Activated T-helper 1 cell treated with anti-CD3 and anti-CD28 coated beads, Interleukin-2, amount 50 U/mL, for 16 hours (primary cell): Measurements from ENCODE around the gene NXN.
"Not testable (repeated sequence)": the region's sequence is repeated elsewhere in the genome, so short reads cannot be mapped to it uniquely, and the experiment has no call there.

Source experiments
- DNase-seq, 2 donors: peaks; one replicate each; pipeline ENCODE4 v3.0.0-alpha.2; 2020; ENCODE audit warnings: low read depth in 1 of 2, low spot score in 1 of 2

Gene NXN

DNA sequence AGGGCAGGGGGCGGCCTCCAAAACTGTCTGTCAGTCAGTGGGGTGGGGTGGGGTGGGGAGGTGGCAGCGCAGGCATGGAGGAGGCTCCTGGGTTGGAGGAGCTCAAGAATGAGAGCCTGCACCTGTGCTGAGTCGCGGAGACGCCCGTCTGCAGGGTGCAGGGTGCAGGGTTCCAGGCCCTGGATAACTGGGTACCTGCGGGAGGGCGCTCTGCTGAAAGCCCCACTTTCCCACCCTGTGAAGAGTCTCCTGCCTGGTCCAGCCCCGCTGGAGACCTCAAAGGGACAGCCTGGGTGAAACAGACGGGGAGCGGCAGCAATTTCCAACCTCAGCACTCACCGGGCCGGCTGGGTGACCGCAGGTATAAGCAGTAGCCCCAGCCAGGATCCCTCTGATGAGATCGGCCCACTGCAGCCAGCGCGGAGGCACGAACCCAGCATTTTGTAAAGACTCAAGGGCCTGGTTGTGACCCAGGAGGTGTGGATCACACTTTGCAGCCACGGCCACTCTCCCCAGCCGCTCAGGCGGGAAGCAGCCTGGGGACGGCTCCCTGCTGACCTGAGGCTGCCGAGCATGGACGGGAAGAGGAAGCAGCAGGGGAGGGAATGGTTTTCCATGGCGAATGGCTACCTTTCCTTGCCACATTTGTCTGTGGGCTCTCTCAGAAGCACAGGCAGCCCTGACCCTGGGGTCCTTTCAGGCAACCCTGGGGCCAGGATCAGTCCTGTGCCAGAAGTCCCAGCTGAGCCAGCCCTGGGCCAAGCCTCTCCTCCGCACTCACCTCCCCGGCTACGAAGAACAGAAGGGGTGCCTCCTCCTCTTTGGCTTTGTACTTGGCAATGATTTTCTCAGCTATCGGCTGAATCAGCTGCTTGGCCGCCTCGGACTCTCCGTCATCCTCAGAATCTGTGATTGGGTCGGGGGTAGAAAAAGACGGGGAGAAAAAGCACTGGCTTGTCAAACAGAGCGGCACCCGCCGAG, 176.4 kb downstream of the NXN start:
- no peak for DNase-seq

DNA sequence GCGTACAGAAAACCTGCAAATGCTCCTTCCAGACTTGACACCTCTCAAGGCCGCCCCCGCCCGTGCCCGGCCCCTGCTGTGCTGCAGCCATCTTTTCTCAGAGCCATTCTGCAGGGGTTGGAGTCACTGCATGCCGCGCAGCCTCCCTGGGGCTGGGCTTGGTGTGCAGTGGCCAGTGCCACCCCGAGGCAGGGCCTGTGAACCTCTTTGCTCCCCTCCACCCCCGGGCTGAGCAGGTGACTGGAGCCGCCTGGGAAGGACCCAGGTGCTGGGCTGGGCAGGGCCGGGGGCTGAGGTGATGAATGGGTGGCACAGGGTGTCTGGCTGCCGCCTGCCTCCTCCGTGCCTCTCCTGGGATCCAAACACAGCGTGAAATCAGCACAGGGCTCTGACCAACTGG, 177.1 kb downstream of the NXN start:
- DNase-seq, result no peak

- no peak for DNase-seq
These were observed 177.9 kb downstream of the NXN start for GRCh38 chr17:801660-802059.

GRCh38 chr17:800446-801242, 178.9 kb downstream of the NXN start:
- no peak for DNase-seq

- DNase-seq, result no peak
These were observed 180.3 kb downstream of the NXN start for GRCh38 chr17:799261-799660.

DNA sequence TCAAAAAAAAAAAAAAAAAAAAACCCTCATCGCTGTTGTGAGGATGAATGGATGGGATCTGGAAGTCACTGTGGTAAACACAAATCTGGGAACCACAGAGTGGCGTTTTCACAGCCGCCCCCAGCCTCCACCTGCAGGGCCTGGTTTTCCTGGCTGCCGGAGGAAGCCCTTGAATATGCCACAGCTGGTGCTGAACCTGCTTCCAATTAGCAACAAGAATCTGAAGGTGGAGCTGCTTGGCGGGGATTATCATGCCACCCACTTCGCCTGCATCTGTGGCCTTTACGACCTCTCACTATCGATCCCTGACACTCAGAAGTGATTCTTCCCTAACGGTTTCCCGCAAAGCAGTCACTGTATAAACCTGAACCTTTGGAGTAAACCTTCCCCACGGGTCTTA, 181.3 kb downstream of the NXN start:
- no peak for DNase-seq

DNA sequence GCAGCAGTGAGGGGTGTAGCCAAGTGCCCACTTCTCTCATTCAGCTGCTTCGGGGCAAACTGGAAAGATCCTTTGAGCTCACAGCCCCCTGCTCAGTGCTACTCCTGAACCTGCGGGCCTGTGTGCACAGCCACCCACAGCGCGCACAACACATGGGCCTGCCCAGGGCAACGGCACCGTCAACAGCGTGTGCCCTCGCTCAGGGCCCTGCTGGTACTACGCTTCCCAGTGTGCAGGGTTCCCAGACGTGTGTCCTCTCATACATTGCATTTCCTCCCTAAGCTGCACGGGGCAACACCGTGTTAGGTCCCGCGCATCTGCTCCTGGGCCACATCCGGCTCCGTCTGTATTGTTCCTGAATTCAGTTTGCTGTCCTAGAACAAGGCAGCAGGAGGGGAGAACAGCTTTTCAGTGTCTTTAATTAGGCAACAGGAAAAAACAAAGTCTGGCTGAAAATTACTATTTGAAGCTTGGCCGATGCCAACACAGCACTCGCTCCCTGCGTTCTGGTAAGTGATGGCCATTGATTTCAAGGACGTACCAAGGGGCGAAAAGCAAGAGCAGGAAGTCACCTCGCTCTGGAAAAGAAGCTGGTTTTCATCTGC, 182.2 kb downstream of the NXN start:
- no peak for DNase-seq

DNA sequence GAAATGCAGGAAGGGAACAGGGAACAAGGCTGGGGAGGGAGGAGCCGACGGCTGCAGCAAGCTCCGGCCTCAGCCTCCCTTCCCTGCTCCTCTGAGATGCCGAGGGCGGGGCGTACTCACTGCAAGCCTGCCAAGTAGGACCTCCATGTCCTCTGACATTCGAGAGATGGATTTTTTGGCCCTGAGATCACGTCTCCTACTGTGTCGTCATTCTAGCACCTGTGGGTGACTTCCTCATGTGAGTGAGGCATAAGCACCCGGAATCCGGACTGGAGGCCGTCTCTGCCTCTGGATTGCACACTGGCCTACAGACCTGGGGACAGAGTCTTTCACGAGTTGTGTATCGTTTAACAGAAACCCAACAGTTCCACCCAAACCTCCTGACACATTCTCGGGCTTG, 183.0 kb downstream of the NXN start:
- no peak for DNase-seq

GRCh38 chr17:795721-796120, 183.9 kb downstream of the NXN start:
- DNase-seq, result no peak

DNA sequence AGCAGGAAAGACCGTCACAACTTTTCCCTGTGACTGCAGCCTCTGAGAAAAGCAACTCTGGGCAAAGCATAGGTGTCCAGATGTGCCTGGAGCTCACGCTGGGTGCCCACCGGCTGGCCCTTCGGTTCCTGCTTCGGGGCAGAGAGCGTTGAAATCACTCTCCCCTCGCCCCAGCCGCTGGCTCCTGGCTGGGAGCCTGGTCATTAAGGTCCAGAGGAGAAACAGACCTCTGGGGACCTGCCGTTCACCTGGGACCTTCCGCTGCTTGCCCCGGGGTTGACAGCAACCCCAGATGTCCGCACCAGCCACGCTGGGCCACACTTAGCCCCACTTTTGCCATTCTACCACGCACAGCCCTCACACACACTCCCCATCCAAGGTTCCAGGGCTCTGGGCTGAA, 184.3 kb downstream of the NXN start:
- no peak for DNase-seq

DNA sequence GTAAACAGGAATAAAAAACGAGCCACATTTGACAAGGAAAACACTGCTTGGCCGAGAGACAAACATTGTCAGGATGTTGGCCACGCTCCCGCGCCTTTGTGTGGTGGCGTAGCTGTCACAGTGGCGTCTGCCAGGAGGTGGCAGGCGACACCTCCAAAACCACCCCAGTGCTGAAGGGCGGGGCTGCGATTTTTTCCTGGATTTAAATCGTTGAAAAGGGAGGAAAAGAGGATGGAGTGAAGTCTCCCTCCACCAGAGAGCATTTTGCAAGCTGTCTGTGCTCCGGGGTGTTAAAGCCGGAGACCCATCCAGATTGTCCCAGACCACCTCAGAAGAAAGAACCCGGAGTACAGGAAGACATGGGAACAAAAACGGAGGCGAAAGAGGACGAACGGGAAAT, 184.7 kb downstream of the NXN start:
- no peak for DNase-seq

DNA sequence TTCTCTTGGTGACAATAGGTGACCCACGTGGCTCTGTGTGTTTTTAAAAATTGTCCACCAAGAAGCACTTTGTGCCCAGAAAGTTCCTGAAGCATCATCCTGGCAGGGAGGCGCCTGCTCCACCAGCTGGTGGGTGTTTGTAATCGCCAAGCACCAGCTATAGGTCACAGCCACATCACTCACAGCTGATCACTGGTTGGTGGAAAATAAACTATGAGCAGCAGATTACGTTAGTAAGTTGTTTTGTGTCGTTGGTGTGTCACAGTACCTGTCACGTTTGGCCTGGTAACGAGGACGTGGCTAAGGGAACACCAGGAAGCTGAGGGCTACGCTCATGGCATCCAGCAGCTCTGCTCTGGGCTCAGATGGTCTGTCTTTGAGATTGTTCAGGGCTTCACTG, 187.3 kb downstream of the NXN start:
- no peak for DNase-seq

DNA sequence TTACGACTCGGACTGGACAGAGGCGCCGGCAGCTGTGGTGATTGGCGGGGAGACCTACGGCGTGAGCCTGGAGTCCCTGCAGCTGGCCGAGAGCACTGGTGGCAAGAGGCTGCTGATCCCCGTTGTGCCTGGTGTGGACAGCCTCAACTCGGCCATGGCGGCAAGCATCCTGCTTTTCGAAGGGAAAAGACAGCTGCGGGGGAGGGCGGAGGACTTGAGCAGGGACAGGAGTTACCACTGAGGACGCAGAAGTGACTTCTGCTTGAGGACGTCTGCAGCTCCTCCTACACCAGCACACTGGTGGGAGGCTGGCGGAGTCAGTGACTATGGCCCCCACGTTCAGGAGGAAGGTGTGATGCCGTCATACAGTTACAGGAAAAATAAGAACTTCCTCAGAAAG, 187.7 kb downstream of the NXN start:
- no peak for DNase-seq

- DNase-seq, result not testable (repeated sequence)
These were observed 188.7 kb downstream of the NXN start for GRCh38 chr17:790874-791247.

- not testable (repeated sequence) for DNase-seq
These were observed 189.4 kb downstream of the NXN start for GRCh38 chr17:789931-790873.

DNA sequence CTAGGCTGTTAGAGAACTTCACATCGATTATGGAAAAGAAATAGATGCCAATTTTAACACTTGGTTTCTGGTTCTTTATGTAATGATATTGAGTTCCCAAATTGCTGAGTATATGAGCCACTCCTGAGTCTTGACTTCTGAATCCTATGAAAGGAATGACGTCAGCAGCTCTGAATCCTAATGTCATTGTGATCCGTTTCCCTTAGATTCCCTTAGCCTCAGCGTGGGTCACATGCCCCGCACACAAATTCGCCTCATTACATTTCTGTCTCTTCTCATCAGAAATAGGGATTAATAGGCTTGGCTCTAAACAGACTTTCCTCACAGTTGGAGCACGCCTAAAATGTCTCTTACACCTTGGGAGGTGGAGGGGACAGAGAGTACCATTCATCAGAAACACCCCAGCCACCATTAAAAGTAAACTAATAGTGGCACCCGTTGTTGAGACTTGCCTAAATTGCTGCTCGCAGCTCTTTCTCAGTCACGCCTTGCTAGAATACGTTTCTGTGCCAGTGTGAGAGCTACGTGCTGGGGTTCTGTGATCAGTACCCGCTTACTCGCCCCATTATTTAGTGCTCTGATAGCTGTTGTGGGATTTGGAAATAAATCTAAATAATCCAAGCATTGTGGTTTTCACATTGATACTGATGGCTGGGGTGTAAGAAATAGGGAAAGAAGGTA, 190.3 kb downstream of the NXN start:
- DNase-seq, result no peak

- DNase-seq, result no peak
These were observed 191.0 kb downstream of the NXN start for GRCh38 chr17:788551-788950.

DNA sequence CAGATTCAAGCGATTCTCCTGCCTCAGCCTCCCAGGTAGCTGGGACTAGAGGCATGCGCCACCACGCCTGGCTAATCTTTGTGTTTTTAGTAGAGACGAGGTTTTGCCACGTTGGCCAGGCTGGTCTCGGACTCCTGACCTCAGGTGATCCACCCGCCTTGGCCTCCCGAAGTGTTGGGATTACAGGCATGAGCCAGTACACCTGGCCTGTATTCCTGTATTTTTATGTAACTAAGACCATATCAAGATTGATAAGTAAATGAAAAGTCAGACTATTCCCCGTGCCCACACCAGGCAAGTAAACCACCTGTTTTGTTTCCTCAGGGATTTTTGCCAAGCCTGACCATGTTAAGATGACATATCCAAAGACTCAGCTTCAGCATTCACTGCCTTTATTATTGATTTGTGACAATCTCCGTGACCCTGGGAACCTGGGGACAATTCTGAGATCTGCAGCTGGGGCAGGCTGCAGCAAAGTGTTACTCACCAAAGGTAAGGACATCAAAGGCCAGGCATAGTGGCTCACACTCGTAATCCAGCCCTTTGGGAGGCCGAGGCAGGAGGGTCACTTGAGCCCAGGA, 191.8 kb downstream of the NXN start:
- no peak for DNase-seq

GRCh38 chr17:785901-786300, 193.7 kb downstream of the NXN start:
- DNase-seq, result not testable (repeated sequence)

DNA sequence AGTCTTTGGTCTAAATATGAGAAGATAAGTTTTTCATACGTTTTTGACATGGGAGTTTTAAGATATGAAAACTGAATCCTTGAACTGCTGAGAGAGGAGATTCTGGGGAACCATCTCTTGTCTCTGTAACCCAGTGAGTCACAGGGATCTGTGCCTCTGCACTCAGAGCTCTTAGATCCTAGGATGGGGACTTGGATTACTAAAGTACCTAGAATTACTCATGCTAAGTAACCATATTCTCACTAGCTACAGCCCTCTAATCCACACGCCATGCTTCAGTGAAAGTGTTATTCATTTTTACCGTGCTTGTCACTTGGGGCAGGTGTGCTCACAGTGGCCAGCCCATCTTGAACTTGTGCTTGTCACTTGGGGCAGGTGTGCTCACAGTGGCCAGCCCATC, 195.4 kb downstream of the NXN start:
- DNase-seq, result no peak
